ENCODE results near the gene ACADSB.

DNA sequence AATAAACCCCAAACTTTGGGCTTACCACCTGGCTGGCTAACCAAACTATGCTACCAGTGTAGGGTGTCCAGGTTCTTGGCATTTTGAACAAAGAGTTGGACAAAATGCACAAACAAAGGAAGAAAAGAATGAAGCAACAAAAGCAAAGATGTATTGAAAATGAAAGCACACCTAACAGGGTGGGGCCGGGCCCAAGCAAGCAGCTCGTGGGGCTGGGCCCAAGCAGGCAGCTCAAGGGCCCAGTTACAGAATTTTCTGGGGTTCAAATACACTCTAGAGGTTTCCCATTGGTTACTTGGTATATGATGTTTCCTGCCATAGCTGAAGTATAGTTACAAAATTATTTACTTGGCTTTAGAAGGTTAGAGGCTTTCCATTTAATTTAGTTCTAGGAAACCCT lies 15.7 kb downstream of the ACADSB start:
- TF ChIP-seq, protein P1, sequence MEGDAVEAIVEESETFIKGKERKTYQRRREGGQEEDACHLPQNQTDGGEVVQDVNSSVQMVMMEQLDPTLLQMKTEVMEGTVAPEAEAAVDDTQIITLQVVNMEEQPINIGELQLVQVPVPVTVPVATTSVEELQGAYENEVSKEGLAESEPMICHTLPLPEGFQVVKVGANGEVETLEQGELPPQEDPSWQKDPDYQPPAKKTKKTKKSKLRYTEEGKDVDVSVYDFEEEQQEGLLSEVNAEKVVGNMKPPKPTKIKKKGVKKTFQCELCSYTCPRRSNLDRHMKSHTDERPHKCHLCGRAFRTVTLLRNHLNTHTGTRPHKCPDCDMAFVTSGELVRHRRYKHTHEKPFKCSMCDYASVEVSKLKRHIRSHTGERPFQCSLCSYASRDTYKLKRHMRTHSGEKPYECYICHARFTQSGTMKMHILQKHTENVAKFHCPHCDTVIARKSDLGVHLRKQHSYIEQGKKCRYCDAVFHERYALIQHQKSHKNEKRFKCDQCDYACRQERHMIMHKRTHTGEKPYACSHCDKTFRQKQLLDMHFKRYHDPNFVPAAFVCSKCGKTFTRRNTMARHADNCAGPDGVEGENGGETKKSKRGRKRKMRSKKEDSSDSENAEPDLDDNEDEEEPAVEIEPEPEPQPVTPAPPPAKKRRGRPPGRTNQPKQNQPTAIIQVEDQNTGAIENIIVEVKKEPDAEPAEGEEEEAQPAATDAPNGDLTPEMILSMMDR (IDR thresholded peaks at IDR 0.05), result no peak
- TF ChIP-seq EZH2 (IDR thresholded peaks at IDR 0.05), result no peak

All from neural progenitor cell (in vitro differentiated cells).